Measurements from ENCODE around the gene ZNF783. TPM values are rescaled to one million over a fixed set of nuclear protein-coding genes. Genes with fewer than 3 reads are reported as not detected.
A peak's percentile ranks its signal among the peaks of the same experiment; 100 is the strongest.

ZNF783 gene
- polyA plus RNA-seq, 6 donors from 2014 or later: 1.3 to 9.2 (median 6.0) TPM

DNA sequence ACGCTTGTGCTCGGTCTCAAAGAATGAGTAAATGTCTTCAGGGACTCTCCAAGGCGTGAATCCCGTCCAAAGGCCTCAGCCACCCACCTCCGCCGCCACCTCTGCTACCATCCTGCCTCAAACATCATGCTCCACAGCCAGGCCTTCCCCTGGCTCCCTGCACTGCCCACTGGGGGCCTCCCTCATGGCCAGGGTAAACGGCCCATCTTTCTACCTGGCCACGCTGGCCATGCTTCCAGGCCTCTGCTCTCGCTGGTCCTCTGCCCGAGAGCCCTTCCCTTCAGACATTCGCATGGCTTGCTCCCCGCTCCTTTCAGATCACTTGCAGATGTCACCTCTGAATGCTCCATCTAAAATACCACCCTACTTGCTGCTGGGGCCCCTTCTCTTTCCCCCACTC is 40.2 kb downstream of the ZNF783 start:
- Mint-ChIP-seq H3K27ac (no peak overlapping the region), H3K27me3 (peaks cover 3 to 14% (median 8%) of the 10 kb centered on the region in 3 donors), H3K9me3 (peaks cover 0 to 14% (median 5%) of the 10 kb centered on the region in 7 donors), H3K36me3 (peaks cover 0 to 8% of the 10 kb centered on the region in 2 donors), H3K4me1 (no peaks in the 10 kb centered on the region), H3K4me3 (no peak overlapping the region)
- ATAC-seq (ENCODE audit: low read depth in 2 of 2): no peak
- no peak for DNase-seq

DNA sequence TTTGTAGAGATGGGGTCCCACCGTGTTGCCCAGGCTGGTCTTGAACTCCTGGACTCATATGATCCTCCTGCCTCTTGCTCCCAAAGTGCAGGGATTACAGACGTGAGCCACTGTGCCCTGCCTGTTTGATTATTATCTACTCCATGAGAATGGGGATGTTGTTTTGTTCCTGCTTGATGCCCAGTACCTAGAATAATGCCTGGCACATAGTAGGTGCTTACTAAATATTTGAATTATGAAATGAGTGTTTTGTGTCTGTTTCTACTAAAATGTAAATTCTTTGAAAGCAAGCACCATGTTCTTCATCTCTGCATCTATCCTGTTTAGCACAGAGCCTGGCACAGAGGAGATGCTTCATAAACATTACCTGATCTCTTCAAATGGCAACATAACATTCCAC is 40.9 kb downstream of the ZNF783 start:
- H3K36me3 Mint-ChIP-seq: peaks cover 0 to 8% of the 10 kb centered on the region in 2 donors
- H3K4me1 Mint-ChIP-seq: no peaks in the 10 kb centered on the region
- DNase-seq (no peak), ATAC-seq (ENCODE audit: low read depth in 2 of 2) (no peak)
- no peak overlapping the region for H3K4me3 Mint-ChIP-seq
- peak overlapping the region in 1 of 6 donors; percentile 68 for H3K27ac Mint-ChIP-seq
- H3K27me3 Mint-ChIP-seq: peaks cover 3 to 14% (median 8%) of the 10 kb centered on the region in 3 donors
- H3K9me3 Mint-ChIP-seq: peaks cover 0 to 14% (median 5%) of the 10 kb centered on the region in 7 donors

DNA sequence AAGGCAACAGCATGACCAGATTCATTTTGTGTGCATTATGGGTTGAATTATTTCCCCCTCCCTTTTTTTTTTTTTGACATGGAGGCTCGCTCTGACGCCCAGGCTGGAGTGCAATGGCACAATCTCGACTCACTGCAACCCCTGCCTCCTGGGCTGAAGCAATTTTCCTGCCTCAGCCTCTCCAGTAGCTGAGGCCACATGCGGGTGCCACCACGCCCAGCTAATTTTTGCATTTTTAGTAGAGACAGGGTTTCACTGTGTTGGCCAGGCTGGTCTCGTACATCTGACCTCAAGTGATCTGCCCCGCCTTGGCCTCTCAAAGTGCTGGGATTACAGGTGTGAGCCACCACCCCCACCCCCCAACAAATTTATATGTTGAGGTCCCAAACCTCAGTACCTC is 42.0 kb downstream of the ZNF783 start:
- H3K36me3 Mint-ChIP-seq: peaks cover 0 to 8% of the 10 kb centered on the region in 2 donors
- H3K4me3 Mint-ChIP-seq: no peak overlapping the region
- no peak overlapping the region for H3K27ac Mint-ChIP-seq
- H3K4me1 Mint-ChIP-seq: no peaks in the 10 kb centered on the region
- ATAC-seq (ENCODE audit: low read depth in 2 of 2): no peak
- H3K9me3 Mint-ChIP-seq: peaks cover 0 to 10% (median 4%) of the 10 kb centered on the region in 7 donors
- H3K27me3 Mint-ChIP-seq: peaks cover 3 to 14% (median 8%) of the 10 kb centered on the region in 3 donors
- no peak for DNase-seq

DNA sequence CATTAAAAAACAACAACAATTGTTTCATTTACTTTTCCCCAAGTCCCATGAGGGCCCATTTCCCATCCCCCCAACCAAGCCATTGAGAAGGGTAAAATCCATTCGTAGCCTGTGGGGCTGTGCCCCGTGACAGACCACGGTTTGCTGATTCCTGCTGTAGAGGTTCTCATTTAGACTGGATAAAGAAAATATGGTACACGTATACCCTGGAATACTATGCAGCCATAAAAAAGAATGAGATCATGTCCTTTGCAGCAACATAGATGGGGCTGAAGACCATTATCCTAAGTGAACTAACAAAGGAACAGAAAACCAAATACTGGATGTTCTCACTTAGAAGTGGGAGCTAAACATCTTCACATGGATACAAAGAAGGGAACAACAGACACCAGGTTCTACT is 44.9 kb downstream of the ZNF783 start:
- Mint-ChIP-seq H3K36me3 (peaks cover 0 to 8% of the 10 kb centered on the region in 2 donors), H3K27me3 (peaks cover 1 to 14% (median 8%) of the 10 kb centered on the region in 3 donors), H3K27ac (no peak overlapping the region)

DNA sequence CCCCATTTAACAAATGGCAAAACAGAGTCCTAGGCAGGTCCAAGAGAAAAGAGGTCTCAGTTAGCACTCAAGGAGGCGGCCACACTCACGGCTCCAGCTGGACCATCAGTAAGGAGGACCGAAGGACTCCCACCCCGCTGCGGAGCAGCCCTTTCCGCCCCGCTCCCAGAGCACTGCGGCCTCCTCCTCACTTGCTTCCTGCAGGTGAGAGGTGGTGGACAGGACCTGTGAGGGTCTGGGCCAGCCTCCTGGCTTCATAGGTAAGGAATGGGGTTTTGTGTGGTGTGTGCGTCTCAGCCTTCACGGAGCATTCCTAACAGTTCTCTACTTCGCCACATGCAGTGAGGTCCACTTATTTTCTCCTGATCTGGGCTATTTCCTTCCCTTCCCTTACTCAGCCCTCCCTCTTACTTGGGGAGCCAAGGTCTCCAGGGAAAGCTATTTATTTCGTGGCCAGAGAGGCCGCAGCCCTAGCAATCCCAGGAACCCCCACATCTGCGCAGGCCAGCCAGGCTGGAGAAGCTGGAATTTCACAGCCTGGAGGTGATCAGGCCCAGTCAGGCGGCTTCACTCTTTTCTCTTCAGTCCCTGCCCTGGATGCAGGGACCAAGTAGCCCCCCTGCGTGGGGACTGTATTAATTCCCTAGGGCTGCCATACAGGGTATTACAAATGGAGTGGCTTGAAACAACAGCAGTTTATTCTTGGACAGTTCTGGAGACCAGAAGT is 45.9 kb downstream of the ZNF783 start:
- Mint-ChIP-seq H3K4me1 (peaks cover 0 to 5% (median 0%) of the 10 kb centered on the region in 3 donors), H3K27me3 (peaks cover 0 to 14% (median 8%) of the 10 kb centered on the region in 3 donors), H3K9me3 (peaks cover 0 to 10% (median 4%) of the 10 kb centered on the region in 7 donors), H3K27ac (no peak overlapping the region), H3K36me3 (peaks cover 0 to 8% of the 10 kb centered on the region in 2 donors), H3K4me3 (no peak overlapping the region)
- DNase-seq (no peak), ATAC-seq (ENCODE audit: low read depth in 2 of 2) (no peak)

More for the DNA sequence above, 44.9 kb downstream of the ZNF783 start:
- H3K9me3 Mint-ChIP-seq: peaks cover 0 to 10% (median 4%) of the 10 kb centered on the region in 7 donors
- H3K4me3 Mint-ChIP-seq: no peak overlapping the region
- peaks cover 0 to 5% (median 0%) of the 10 kb centered on the region in 3 donors for H3K4me1 Mint-ChIP-seq
- DNase-seq (no peak), ATAC-seq (ENCODE audit: low read depth in 2 of 2) (no peak)

DNA sequence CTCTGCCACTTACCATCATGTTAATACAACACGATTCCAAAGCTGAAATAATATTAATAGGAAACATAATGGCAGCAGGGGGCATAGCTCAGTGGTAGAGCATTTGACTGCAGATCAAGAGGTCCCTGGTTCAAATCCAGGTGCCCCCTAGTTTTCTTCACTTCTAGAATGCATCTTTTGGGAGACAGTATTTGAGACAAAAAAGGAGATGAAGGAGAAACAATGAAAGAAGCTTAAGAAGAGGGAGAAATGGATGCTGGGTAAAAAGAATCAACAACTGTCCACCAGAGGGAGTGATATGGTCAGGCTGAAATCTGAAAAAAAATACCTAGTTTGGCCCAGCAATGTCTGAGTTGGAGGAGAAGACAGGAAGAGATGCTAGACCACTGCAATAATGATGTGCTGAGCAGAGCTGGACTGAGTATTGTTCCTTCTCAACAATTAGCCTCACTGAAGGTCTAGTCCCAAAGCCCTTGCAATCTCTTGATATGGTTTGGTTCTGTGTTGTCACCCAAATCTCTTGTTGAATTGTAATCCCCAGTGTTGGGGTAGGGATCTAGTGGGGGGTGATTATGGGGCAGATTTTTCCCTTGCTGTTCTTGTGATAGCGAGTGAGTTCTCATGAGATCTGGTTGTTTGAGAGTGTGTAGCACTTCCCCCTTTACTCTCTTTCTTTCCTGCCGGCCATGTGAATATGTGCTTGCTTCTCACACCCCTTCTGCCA is 48.3 kb downstream of the ZNF783 start:
- Mint-ChIP-seq H3K36me3 (no peaks in the 10 kb centered on the region), H3K9me3 (peaks cover 0 to 4% (median 0%) of the 10 kb centered on the region in 7 donors), H3K27ac (peak overlapping the region in 1 of 6 donors; percentile 50), H3K4me3 (no peak overlapping the region), H3K27me3 (no peaks in the 10 kb centered on the region), H3K4me1 (peaks cover 0 to 5% (median 0%) of the 10 kb centered on the region in 3 donors)
- DNase-seq (peak; percentile 30), ATAC-seq (ENCODE audit: low read depth in 2 of 2) (peak; percentile 50 to 58)

DNA sequence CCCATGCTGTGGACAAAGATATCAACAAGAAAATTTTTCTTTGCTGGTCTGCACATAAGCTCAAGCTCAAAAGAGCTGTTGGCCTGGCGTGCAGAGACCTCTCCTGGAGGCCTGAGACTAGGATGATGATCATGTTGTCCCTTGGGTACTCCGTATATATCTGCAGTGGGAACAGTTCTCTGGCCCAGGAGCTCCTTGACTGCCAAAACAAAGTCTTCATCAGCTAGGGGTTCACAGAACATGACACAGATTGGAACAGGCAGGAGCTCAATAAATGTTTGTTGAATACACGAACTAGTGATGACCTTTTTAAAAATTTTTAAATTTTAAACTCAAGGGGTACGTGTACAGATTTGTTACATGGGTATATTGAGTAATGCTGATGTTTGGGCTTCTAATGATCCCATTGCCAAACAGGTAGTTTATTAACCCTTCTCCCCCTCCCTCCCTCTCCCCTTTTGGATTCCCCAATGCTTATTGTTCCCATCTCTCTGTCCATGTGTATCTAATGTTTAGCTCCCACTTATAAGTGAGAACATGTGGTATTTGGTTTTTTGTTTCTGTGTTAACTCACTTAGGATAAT is 49.1 kb downstream of the ZNF783 start:
- H3K27ac Mint-ChIP-seq: peak overlapping the region in 2 of 6 donors; percentile 50 to 82
- DNase-seq (no peak), ATAC-seq (ENCODE audit: low read depth in 2 of 2) (no peak)
- H3K4me1 Mint-ChIP-seq: peaks cover 0 to 5% (median 0%) of the 10 kb centered on the region in 3 donors
- H3K27me3 Mint-ChIP-seq: no peaks in the 10 kb centered on the region
- H3K4me3 Mint-ChIP-seq: no peak overlapping the region
- H3K36me3 Mint-ChIP-seq: no peaks in the 10 kb centered on the region
- peaks cover 0 to 4% (median 0%) of the 10 kb centered on the region in 7 donors for H3K9me3 Mint-ChIP-seq

DNA sequence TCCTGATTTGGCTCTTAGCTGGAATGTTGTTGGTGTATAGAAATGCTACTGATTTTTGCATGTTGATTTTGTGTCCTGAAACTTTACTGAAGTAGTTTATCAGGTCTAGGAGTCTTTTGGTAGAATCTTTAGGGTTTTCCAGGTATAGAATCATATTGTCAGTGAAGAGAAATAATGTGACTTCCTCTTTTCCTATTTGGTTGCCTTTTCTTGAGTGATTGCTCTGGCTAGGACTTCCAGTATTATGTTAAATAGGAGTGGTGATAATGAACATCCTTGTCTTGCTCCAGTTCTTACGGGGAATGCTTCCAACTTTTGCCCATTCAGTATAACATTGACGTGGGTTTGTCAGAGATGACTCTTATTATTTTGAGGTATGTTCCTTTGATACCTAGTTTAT is 52.0 kb downstream of the ZNF783 start:
- ATAC-seq (ENCODE audit: low read depth in 2 of 2) (no peak), DNase-seq (no peak)
- Mint-ChIP-seq H3K36me3 (no peaks in the 10 kb centered on the region), H3K27ac (no peak overlapping the region), H3K27me3 (peaks cover 13 to 25% (median 16%) of the 10 kb centered on the region in 3 donors), H3K9me3 (peaks cover 0 to 5% (median 0%) of the 10 kb centered on the region in 7 donors), H3K4me3 (no peak overlapping the region), H3K4me1 (peaks cover 0 to 5% (median 0%) of the 10 kb centered on the region in 3 donors)

DNA sequence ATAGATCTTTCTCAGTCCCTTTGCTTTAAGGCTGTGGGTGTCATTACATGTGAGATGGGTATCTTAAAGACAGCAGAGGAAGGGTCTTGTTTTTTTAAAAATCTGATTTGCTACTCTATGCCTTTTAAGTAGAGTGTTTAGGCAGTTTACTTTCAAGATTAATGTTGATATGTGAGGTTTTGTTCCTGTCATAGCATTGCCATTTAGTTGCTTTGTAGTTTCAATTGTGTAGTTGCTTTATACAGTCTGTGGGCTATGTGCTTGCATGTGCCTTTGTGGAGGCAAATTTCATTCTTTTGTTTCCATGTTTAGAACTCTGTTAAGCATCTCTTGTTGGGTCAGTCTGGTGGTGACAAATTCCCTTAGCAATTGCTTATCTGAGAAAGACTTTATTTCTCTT is 54.6 kb downstream of the ZNF783 start:
- ATAC-seq (ENCODE audit: low read depth in 2 of 2) (no peak), DNase-seq (no peak)
- peaks cover 0 to 5% (median 0%) of the 10 kb centered on the region in 7 donors for H3K9me3 Mint-ChIP-seq
- H3K27ac Mint-ChIP-seq: no peak overlapping the region
- peaks cover 23 to 49% (median 37%) of the 10 kb centered on the region in 3 donors for H3K27me3 Mint-ChIP-seq
- peaks cover 0 to 4% of the 10 kb centered on the region in 2 donors for H3K36me3 Mint-ChIP-seq
- no peaks in the 10 kb centered on the region for H3K4me1 Mint-ChIP-seq
- no peak overlapping the region for H3K4me3 Mint-ChIP-seq

DNA sequence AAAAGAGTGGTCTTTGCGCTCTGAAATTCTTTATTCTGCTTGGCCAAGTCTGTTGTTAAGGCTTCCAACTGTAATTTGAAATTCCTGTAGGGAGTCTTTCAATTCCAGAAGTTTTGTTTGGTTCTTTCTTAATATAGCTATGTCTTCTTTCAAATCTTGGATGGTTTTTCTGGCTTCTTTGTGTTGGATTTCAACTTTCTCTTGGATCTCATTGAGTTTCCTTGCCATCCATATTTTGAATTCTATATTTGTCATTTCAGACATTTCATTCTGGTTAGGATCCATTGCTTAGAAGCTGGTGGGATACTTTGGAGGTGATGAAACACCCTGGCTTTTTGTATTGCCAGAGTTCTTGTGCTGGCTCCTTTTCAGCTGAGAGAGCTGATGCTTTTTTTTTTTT is 55.5 kb downstream of the ZNF783 start:
- Mint-ChIP-seq H3K9me3 (peaks cover 0 to 5% (median 0%) of the 10 kb centered on the region in 7 donors), H3K4me1 (peaks cover 0 to 3% (median 0%) of the 10 kb centered on the region in 3 donors), H3K4me3 (no peak overlapping the region), H3K27me3 (peaks cover 23 to 54% (median 43%) of the 10 kb centered on the region in 3 donors), H3K36me3 (peaks cover 0 to 7% of the 10 kb centered on the region in 2 donors), H3K27ac (no peak overlapping the region)
- DNase-seq (no peak), ATAC-seq (ENCODE audit: low read depth in 2 of 2) (no peak)

DNA sequence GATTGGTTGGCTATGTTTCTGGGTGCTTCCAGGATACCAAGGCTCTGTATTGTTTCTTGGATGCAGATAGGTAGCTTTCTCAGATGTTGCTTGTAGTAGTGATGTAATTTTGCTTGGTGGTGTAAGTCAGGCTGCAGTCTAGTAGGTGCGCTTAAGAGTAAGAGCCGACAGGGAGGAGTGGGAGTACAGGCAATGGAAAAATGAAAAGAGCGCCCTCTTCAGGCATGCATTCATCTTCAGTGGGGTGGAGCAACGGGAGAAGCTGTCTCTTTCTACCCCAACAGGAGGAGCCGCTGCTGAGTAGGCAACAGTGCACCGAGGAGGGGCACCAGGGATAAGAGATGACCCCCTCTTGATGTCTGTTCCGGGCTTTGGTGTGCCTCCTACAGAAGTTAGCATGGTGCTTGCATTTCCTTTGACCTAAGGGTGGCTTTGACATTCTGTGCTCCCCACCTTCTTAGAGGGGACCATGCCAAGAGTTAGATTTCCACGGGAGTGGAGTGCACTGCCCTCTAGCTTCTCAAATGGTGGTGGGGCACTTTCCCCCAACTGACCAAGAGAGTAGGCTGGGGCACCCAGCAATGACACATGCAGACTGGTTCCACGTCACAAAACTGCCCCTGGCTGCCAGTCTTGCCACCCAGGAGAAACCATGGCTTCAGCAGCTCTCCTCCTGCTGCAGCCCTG is 56.1 kb downstream of the ZNF783 start:
- Mint-ChIP-seq H3K9me3 (peaks cover 0 to 5% (median 0%) of the 10 kb centered on the region in 7 donors), H3K4me1 (peaks cover 0 to 3% (median 0%) of the 10 kb centered on the region in 3 donors), H3K4me3 (no peak overlapping the region), H3K27ac (peak overlapping the region in 1 of 6 donors; percentile 2), H3K27me3 (peaks cover 23 to 54% (median 43%) of the 10 kb centered on the region in 3 donors), H3K36me3 (peaks cover 0 to 7% of the 10 kb centered on the region in 2 donors)
- no peak for ATAC-seq (ENCODE audit: low read depth in 2 of 2)
- DNase-seq: no peak

DNA sequence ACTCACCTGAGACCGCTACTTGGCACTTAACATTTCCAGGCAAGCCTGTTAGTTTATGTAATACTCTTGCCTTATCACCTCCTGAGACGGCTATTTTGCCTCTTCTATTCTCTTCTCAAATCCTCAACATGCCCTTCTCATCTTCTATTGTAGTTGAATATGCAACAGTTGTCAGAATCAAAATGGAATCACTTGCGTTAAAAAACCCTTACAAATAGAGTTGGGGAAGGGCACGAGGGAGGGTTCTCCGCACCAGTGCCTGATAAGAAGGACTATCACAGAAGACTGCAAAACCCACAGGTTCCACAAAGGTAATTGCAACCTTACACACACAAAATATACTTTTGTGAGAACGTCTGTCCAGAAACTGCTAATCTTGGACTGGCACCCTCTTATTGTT is 57.4 kb downstream of the ZNF783 start:
- ATAC-seq (ENCODE audit: low read depth in 2 of 2): no peak
- Mint-ChIP-seq H3K4me3 (no peak overlapping the region), H3K27me3 (peaks cover 23 to 54% (median 43%) of the 10 kb centered on the region in 3 donors), H3K36me3 (peaks cover 0 to 7% of the 10 kb centered on the region in 2 donors), H3K4me1 (peaks cover 0 to 3% (median 0%) of the 10 kb centered on the region in 3 donors), H3K9me3 (peaks cover 0 to 5% (median 0%) of the 10 kb centered on the region in 7 donors), H3K27ac (no peak overlapping the region)
- no peak for DNase-seq
